HepG2 (cell line): ENCODE data around the gene ADRA1B.

Experiments
- CTCF ChIP-seq: sonication (generic); formaldehyde crosslinking; IDR thresholded peaks from 2 replicates; pipeline ENCODE4 v1.5.0; 2020; ENCODE audit warnings: mild to moderate bottlenecking, missing genetic modification reagents, moderate library complexity
- MAFG ChIP-seq: sonication (generic); formaldehyde crosslinking; IDR thresholded peaks from 2 replicates; pipeline ENCODE4 v1.5.1; 2020; ENCODE audit warnings: mild to moderate bottlenecking, missing genetic modification reagents
- MXI1 ChIP-seq: IDR thresholded peaks from 3 replicates; pipeline ENCODE4 v1.6.1; 2012; ENCODE audit warnings: low read depth, low read length, inconsistent platforms, borderline replicate concordance
- ZBTB20 ChIP-seq: sonication (generic); formaldehyde crosslinking; IDR thresholded peaks from 2 replicates; pipeline ENCODE4 v1.8.1; 2023; ENCODE audit warnings: missing genetic modification reagents, low read depth, mild to moderate bottlenecking, borderline replicate concordance

- no peak for TF ChIP-seq CTCF
- no peak for TF ChIP-seq MXI1
- TF ChIP-seq ZBTB20 (CRISPR knock-in tag), result no peak
- TF ChIP-seq MAFG (CRISPR knock-in tag), result no peak
Measured at GRCh38 chr5:159951834-159952233, 35.6 kb downstream of the ADRA1B start.
